CD4-positive, alpha-beta T cell treated with Interleukin-15 for 1 hour (primary cell): ENCODE measurements around the gene PTGS1.
"Not testable (repeated sequence)": the region's sequence is repeated elsewhere in the genome, so short reads cannot be mapped to it uniquely, and the experiment has no call there.

Experiments used
- DNase-seq: peaks from one replicate; pipeline ENCODE4 v3.0.0-alpha.2; 2020

PTGS1 gene

GRCh38 chr9:122347348-122348287 lies 23.2 kb upstream of the PTGS1 start:
- DNase-seq, result no peak

- no peak for DNase-seq
Observed at GRCh38 chr9:122348288-122348777, 22.5 kb upstream of the PTGS1 start.

GRCh38 chr9:122348791-122349190 lies 22.0 kb upstream of the PTGS1 start:
- DNase-seq, result no peak

- no peak for DNase-seq
Observed at GRCh38 chr9:122349201-122349600, 21.6 kb upstream of the PTGS1 start.

DNA sequence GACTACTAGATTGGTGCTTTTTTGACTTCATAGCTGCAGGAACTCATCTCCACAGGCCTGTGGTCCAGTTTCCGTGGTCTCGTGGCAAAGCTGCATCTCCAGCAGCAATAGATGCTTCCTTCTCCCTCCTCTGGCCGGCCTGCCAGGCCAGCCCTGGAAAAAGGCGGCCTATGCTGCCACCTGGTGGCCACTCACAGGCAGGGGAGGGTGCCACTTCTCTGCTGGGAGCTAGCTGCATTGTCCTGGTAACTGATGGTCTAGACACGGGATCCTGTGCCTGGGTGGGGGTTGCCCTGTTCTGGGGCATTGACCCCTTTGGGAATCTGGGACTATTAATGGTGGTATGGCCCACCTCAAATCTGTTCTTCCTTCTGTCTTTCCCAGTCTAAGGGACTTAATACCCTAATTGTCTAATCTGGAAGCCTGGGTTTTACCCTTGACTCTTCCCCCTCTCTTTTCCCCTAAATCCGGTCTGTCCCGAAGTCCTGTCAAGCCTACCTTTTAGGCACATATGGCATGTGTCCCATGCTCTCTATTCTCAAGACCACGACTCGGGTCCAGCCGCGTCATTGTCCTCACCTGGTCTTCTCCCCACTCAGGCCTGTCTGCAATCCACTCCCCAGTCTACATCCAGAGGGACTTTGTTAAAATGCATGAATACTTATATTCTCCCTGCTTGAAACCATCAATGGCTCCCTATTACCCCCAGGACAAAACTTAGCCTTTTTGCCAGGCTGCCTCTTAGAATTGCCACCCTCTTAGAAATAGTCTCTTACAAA lies 20.1 kb upstream of the PTGS1 start:
- DNase-seq, result peak; percentile 71

GRCh38 chr9:122354536-122355199 lies 16.2 kb upstream of the PTGS1 start:
- DNase-seq, result no peak

GRCh38 chr9:122355336-122355875 lies 15.4 kb upstream of the PTGS1 start:
- no peak for DNase-seq

DNA sequence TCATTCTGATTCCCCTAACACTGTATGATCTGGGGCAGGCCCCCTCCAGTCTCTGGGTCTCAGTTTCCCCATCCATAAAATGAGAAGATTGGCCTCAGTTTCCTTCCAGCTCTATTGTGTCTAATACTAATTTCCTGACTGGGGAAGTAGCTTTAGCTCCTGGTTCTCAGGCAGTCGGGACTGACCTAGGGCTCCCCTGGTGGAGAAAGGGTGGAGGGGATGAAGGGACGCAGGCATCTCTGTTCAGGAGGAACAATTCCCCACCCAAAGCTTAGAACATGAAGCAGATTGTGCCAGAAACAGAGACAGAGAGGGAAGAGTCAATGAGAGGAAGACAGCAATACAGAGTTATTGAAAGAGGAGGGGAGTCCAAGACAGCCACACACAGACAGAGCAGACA lies 14.2 kb upstream of the PTGS1 start:
- no peak for DNase-seq

DNA sequence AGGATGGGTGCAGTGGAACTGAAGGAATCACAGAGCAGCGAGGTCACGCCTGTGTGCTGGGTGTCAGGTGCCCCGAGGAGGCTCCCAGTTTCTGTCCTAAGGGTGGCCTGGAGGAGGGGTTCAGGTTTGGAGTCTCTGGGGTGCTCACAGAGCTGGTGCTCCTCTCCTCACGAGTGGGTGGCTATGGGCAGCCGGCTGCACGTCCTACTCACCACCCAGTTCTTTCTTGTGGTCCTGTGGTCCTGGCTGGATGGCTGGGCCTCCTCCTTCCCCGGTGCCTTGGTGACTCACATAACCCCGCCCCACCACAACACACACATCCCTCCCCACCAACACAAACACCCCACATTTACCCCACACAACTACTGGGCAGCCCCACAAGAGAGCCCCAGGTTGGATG lies 9.9 kb upstream of the PTGS1 start:
- DNase-seq, result no peak

- DNase-seq, result not testable (repeated sequence)
Observed at GRCh38 chr9:122363131-122363530, 7.7 kb upstream of the PTGS1 start.

GRCh38 chr9:122364117-122364782 lies 6.6 kb upstream of the PTGS1 start:
- DNase-seq, result no peak

GRCh38 chr9:122364783-122365150 lies 6.1 kb upstream of the PTGS1 start:
- DNase-seq, result no peak

DNA sequence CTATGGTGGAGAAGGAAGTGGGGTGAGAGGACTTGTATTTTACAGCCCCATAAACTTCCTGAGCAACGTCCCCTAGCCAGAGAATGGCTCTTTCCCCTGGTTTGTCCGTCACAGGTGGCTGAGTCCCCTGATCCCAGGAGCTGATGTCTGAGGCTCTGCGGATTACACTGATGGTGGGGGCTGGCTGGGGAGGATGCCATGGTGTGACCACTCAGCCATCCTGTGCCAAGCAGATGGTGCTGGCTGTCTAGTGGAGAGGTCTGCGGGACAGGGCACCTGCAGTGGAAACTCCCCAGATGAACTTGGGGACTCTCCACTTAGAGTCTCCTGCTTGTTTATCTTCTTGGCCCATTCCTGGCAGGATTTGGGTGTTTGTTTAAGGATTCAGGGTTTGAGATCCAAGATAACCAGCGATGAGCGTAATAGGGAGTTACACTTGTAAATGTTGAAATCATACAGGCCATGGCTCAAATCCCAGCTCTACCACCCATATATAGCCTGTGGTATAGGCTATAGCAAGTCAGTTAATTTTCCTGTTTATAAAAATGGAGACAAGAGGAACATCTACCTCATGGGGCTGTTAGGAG lies 4.7 kb upstream of the PTGS1 start:
- DNase-seq, result no peak

DNA sequence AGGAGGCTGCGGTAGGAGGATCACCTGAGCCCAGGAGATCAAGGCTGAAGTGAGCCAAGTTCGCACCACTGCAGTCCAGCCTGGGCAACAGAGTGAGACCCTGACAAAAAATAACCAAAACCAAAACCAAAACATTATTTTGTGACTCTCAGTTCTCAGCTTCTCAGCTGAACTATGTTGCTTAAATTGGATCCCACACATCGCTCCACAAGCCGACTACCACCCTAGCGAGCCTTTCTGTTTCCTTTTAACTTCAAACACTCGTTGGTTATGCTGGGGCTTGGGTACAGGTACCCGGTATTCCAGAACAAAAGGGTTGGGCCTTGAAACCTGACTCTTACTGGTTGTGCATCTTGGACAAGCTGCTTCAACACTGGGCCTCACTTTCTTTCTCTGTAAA lies 3.8 kb upstream of the PTGS1 start:
- no peak for DNase-seq

DNA sequence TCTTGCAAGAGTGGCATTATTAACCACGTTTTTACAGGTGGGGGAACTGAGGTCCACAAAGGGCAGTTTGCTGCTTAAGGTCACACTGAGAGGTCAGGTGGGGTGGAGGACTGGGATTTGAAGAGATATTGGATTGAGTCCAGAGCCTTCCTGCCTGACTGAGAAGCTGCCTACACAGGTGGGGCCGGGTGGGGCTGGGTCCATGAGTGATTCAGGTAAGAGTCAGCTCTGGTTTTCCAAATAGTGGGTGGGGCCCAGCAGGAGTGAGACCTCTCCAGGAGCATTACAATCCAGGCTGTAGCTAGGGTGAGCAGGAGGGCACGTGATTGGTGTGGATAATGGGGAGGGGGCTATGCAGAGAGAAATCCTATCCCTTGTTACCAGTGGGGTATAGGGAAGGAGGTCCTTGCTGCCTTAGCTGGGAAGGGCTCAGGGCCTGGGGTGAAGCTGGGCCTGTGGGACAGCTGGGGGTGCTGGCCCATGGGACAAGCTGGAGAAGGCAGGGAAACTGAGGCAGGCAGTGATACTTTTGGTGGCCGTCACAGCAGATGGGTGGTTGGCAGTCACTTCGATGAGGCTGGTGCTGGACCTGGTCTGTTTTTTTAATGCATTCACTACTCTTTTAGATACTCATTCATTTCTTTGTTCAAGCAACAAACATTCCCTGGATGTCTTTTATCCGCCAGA lies 2.9 kb upstream of the PTGS1 start:
- no peak for DNase-seq

- no peak for DNase-seq
Observed at GRCh38 chr9:122368642-122369041, 2.2 kb upstream of the PTGS1 start.

DNA sequence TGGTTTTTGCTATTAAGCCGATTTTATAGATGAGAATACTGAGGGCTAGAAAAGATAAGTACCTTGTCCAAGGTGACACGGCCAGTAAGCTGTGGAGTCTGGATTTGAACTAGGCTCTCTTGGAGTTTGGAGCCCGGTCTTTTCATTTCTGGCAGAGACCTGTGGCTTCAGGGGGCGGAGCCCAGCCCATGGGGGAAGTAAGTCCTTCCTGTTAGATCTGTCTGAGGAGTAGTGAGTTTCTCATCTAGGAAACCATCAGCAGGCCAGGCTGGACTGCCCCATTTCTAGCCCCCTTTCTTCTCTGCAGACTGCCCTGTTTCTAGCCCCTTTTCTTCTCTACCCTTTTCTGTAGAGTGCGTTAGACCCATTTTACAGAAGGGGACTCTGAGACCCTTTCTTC lies 521 bp upstream of the PTGS1 start:
- DNase-seq, result no peak

GRCh38 chr9:122371846-122372245 lies 1.0 kb downstream of the PTGS1 start:
- DNase-seq, result no peak

GRCh38 chr9:122372856-122373845 lies 2.3 kb downstream of the PTGS1 start:
- DNase-seq, result no peak

DNA sequence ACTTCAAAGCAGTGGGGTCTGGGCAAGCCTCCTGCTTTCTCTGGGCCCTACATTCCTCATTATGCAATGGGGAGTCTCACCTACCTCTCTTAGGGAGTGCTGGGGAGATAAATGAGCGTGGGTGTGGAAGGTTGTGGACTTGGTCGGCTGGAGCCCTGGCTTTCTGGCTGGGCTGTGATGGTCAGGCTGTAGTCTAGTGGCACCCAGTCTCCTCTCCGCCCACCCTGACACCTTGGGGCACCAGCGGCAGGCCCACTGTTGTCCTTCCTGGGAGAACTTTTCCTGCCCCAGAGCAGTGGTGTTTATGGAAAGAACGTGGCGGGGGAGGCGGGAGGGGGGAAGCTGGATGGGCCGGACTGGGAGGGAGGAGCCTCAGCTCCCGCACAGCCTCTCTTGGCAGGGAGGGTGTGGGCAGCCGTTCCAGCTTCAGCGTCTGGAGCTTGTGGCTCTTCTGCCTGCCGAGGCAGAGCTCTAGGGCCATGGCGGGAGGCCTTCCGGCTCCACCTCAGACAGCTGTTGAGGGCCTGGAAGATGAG lies 4.1 kb downstream of the PTGS1 start:
- no peak for DNase-seq
